Fibroblast of lung (primary cell): ENCODE data around the gene SLIT1.

Experiments
- EZH2 ChIP-seq: IDR thresholded peaks from 2 replicates; pipeline ENCODE4 v1.5.1; 2012; ENCODE audit warnings: low read length, control low read depth, mild to moderate bottlenecking; ENCODE audit errors: missing control alignments
- TF ChIP-seq, protein P1 (sequence below), 2 donors: IDR thresholded peaks in 1 of 2; conservative IDR thresholded peaks in 1 of 2; 1 replicate in 1 of 2; 2 replicates in 1 of 2; pipeline ENCODE4 v1.5.1; 2011 to 2012; ENCODE audit warnings: low read length in 2 of 2, control low read depth in 1 of 2, inconsistent platforms in 1 of 2, low read depth in 1 of 2, mild to moderate bottlenecking in 1 of 2

DNA sequence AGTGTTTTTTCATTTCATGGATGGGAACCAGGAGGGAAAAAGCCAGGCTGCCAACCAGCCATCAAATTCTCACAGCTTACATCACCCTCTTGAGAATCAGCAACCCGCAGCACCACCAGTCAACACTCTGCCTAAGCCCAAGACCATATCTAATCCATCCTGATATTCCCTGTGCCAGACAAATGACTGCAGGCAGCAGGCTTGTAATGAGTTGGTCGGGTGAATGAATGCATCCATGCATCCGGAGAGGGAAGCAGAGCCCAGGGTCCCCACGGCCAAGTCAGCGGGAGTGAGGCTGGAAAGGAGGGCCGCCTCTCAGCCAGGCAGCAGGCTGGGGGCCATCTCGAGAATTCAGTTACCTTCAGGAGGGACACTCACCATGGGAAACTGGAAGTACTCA is 46.9 kb downstream of the SLIT1 start:
- TF ChIP-seq, protein P1, sequence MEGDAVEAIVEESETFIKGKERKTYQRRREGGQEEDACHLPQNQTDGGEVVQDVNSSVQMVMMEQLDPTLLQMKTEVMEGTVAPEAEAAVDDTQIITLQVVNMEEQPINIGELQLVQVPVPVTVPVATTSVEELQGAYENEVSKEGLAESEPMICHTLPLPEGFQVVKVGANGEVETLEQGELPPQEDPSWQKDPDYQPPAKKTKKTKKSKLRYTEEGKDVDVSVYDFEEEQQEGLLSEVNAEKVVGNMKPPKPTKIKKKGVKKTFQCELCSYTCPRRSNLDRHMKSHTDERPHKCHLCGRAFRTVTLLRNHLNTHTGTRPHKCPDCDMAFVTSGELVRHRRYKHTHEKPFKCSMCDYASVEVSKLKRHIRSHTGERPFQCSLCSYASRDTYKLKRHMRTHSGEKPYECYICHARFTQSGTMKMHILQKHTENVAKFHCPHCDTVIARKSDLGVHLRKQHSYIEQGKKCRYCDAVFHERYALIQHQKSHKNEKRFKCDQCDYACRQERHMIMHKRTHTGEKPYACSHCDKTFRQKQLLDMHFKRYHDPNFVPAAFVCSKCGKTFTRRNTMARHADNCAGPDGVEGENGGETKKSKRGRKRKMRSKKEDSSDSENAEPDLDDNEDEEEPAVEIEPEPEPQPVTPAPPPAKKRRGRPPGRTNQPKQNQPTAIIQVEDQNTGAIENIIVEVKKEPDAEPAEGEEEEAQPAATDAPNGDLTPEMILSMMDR (conservative IDR thresholded peaks at IDR 0.05 in 1 of 2, IDR thresholded peaks at IDR 0.05 in 1 of 2; ENCODE audit: low read depth in 1 of 2, low read length in 2 of 2), result no peak
- TF ChIP-seq EZH2, result no peak
